DOHH2 (cell line): ENCODE results near the gene ABCG1.
A peak's percentile ranks its signal among the peaks of the same experiment; 100 is the strongest.

ENCODE experiments used
- H3F3A ChIP-seq: fragments of 200-600 bp; sonication (generic), shearing (Covaris generic); 2 replicates; pipeline ENCODE4 v1.6.0; 2016; ENCODE audit warnings: antibody characterized with exemption, mild to moderate bottlenecking; ENCODE audit not compliant: control insufficient read depth, insufficient read depth
- H3K27ac ChIP-seq: fragments of 200-600 bp; sonication (generic); 2 replicates; pipeline ENCODE4 v1.5.1; 2014; ENCODE audit warnings: low read depth, mild to moderate bottlenecking, low read length, moderate library complexity
- H3K27me3 ChIP-seq: fragments of 200-600 bp; sonication (generic); 2 replicates; pipeline ENCODE4 v1.6.1; 2014; ENCODE audit warnings: mild to moderate bottlenecking, low read length, mixed read lengths; ENCODE audit not compliant: control insufficient read depth
- H3K36me3 ChIP-seq: fragments of 200-600 bp; sonication (generic); 2 replicates; pipeline ENCODE4 v1.6.1; 2014; ENCODE audit warnings: mild to moderate bottlenecking, low read length, moderate library complexity, mixed read lengths; ENCODE audit not compliant: control insufficient read depth
- H3K4me1 ChIP-seq: fragments of 200-600 bp; sonication (generic); 2 replicates; pipeline ENCODE4 v1.6.1; 2014; ENCODE audit warnings: mild to moderate bottlenecking, low read length, mixed read lengths; ENCODE audit not compliant: control insufficient read depth
- H3K4me2 ChIP-seq: fragments of 200-600 bp; sonication (generic); 2 replicates; pipeline ENCODE4 v1.6.0; 2014; ENCODE audit warnings: mild to moderate bottlenecking, low read length, moderate library complexity
- H3K4me3 ChIP-seq: fragments of 200-600 bp; sonication (generic); 2 replicates; pipeline ENCODE4 v1.5.1; 2014; ENCODE audit warnings: mild to moderate bottlenecking, low read length, mixed read lengths
- H3K79me2 ChIP-seq: fragments of 200-600 bp; sonication (generic); 2 replicates; pipeline ENCODE4 v1.6.1; 2014; ENCODE audit warnings: mild to moderate bottlenecking, low read length, mixed read lengths; ENCODE audit not compliant: control insufficient read depth
- H3K9me2 ChIP-seq: fragments of 200-600 bp; sonication (generic); replicated peaks from 2 replicates; pipeline ENCODE4 v1.6.1; 2014; ENCODE audit warnings: mild to moderate bottlenecking, low read length, mixed read lengths; ENCODE audit not compliant: control insufficient read depth
- H3K9me3 ChIP-seq: fragments of 200-600 bp; sonication (generic); 2 replicates; pipeline ENCODE4 v1.6.1; 2014; ENCODE audit warnings: antibody characterized with exemption, low read length, mixed read lengths; ENCODE audit not compliant: control insufficient read depth, insufficient read depth
- H4K20me1 ChIP-seq: fragments of 200-600 bp; sonication (generic); 2 replicates; pipeline ENCODE4 v1.6.0; 2014; ENCODE audit warnings: low read depth, mild to moderate bottlenecking, antibody characterized with exemption, low read length, moderate library complexity; ENCODE audit not compliant: control insufficient read depth, insufficient read depth
- CTCF ChIP-seq: fragments of 200-600 bp; sonication (generic); IDR thresholded peaks from one replicate; pipeline ENCODE4 v1.5.1; 2014; ENCODE audit warnings: antibody characterized with exemption, mild to moderate bottlenecking, low read depth, low read length; ENCODE audit not compliant: poor library complexity, severe bottlenecking
- EZH2phosphoT487 ChIP-seq: fragments of 200-600 bp; sonication (generic); IDR thresholded peaks from 2 replicates; pipeline ENCODE4 v1.6.1; 2017; ENCODE audit warnings: borderline replicate concordance, mild to moderate bottlenecking, antibody characterized with exemption, low read length, moderate library complexity, mixed read lengths

The ABCG1 gene

GRCh38 chr21:42247716-42248115 lies 28.8 kb downstream of the ABCG1 start:
- no peak overlapping the region for H3K4me2 ChIP-seq
- H3K27ac ChIP-seq: no peak overlapping the region
- H3K9me3 ChIP-seq: no peaks in the 10 kb centered on the region

GRCh38 chr21:42248241-42248640 lies 29.3 kb downstream of the ABCG1 start:
- Histone ChIP-seq H3K4me3 (no peak overlapping the region), H3F3A (peaks cover 4% of the 10 kb centered on the region; the same call in 1 of the 2 replicates), H3K79me2 (no peaks in the 10 kb centered on the region), H3K36me3 (no peaks in the 10 kb centered on the region), H3K4me2 (no peak overlapping the region), H3K9me2 (no peaks in the 10 kb centered on the region), H3K27ac (no peak overlapping the region), H3K27me3 (peaks cover 28% of the 10 kb centered on the region), H3K4me1 (peaks cover 13% of the 10 kb centered on the region), H4K20me1 (no peaks in the 10 kb centered on the region), H3K9me3 (no peaks in the 10 kb centered on the region)
- TF ChIP-seq EZH2phosphoT487: no peak
- TF ChIP-seq CTCF: no peak

More at GRCh38 chr21:42247716-42248115, 28.8 kb downstream of the ABCG1 start:
- H3K36me3 ChIP-seq: no peaks in the 10 kb centered on the region
- peaks cover 4% of the 10 kb centered on the region; the same call in 1 of the 2 replicates for H3F3A ChIP-seq
- no peak overlapping the region for H3K4me3 ChIP-seq
- H4K20me1 ChIP-seq: no peaks in the 10 kb centered on the region
- no peaks in the 10 kb centered on the region for H3K9me2 ChIP-seq
- H3K79me2 ChIP-seq: no peaks in the 10 kb centered on the region
- TF ChIP-seq CTCF (no peak), EZH2phosphoT487 (no peak)
- H3K4me1 ChIP-seq: peaks cover 18% of the 10 kb centered on the region
- peaks cover 25% of the 10 kb centered on the region for H3K27me3 ChIP-seq

- TF ChIP-seq EZH2phosphoT487 (no peak), CTCF (no peak)
- H3K79me2 ChIP-seq: no peaks in the 10 kb centered on the region
- H3K9me2 ChIP-seq: no peaks in the 10 kb centered on the region
- H3K27me3 ChIP-seq: peaks cover 32% of the 10 kb centered on the region
- peak overlapping the region; percentile 5; the same call in 1 of the 2 replicates for H3K4me3 ChIP-seq
- no peak overlapping the region for H3K27ac ChIP-seq
- no peaks in the 10 kb centered on the region for H3K9me3 ChIP-seq
- peak overlapping the region; percentile 54 for H3K4me2 ChIP-seq
- H4K20me1 ChIP-seq: no peaks in the 10 kb centered on the region
- H3K36me3 ChIP-seq: no peaks in the 10 kb centered on the region
- peaks cover 17% of the 10 kb centered on the region for H3K4me1 ChIP-seq
- peaks cover 4% of the 10 kb centered on the region; the same call in 1 of the 2 replicates for H3F3A ChIP-seq
These were observed 30.1 kb downstream of the ABCG1 start for GRCh38 chr21:42248783-42249597.
